HepG2 (cell line): Measurements from ENCODE around the gene YY1. TPM values are rescaled to one million over a fixed set of nuclear protein-coding genes. Genes with fewer than 3 reads are reported as not detected.

Experiments used
- ATAC-seq: fragments of 200-7000 bp; cut with Tn5 transposase; 3 replicates; pipeline ENCODE4 v1.9.1; 2020; ENCODE audit warnings: mild to moderate bottlenecking, moderate library complexity
- BruUV-seq: library from RNA; stranded (reverse); fragments of 400-500 nt; replicated peaks from 2 replicates; lab custom pipeline; 2021; lab: Mats Ljungman, UMichigan
- CTCF ChIA-PET: fragments of 300-600 bp; formaldehyde crosslinking; extraction: SDS; loops from one replicate; lab custom pipeline; 2021; ENCODE audit warnings: low total read pairs, inconsistent platforms, low intra/inter-chr PET ratio; lab: Yijun Ruan, JAX
- POLR2A ChIA-PET: fragments of 350-600 bp; sonication (Branson Sonifier 250); formaldehyde crosslinking; loops from one replicate; lab custom pipeline; 2020; ENCODE audit warnings: antibody characterized with exemption, inconsistent platforms; lab: Yijun Ruan, JAX
- DNase-seq: peaks from one replicate; pipeline ENCODE4 v3.0.0-alpha.2; 2015; ENCODE audit warnings: low spot score
- FAIRE-seq: peaks from 3 replicates; lab custom pipeline; 2011; peaks lifted over from hg19 to GRCh38; lab: Jason Lieb, UNC
- H2AFZ ChIP-seq: one replicate; pipeline ENCODE4 v1.6.1; 2011; ENCODE audit warnings: low read length, inconsistent platforms
- H3K27ac ChIP-seq: fragments of 300-600 bp; 3 replicates; pipeline ENCODE4 v1.8.0; 2011; ENCODE audit warnings: mixed run types, mild to moderate bottlenecking, mixed read lengths, low read length, inconsistent platforms; ENCODE audit not compliant: insufficient read depth; ENCODE audit errors: extremely low read length
- H3K27me3 ChIP-seq, 2 experiments: fragments of 200-600 bp in 1 of 2; 2 replicates in 1 of 2; 3 replicates in 1 of 2; pipeline versions ENCODE4 v1.6.0 to v1.8.0; 2011; ENCODE audit warnings: low read length in 2 of 2, mild to moderate bottlenecking in 2 of 2, moderate library complexity in 2 of 2, inconsistent platforms in 1 of 2; ENCODE audit not compliant: insufficient read depth in 2 of 2, control insufficient read depth in 1 of 2
- H3K36me3 ChIP-seq, 2 experiments: fragments of 200-600 bp in 1 of 2; replicated peaks in 1 of 2; 2 replicates in 1 of 2; 3 replicates in 1 of 2; pipeline versions ENCODE4 v1.5.1 to v1.8.0; 2011; ENCODE audit warnings: low read length in 2 of 2, inconsistent platforms in 1 of 2; ENCODE audit not compliant: insufficient read depth in 2 of 2, control insufficient read depth in 1 of 2
- H3K4me1 ChIP-seq: 2 replicates; pipeline ENCODE4 v1.5.1; 2012; ENCODE audit warnings: low read length, inconsistent platforms; ENCODE audit not compliant: insufficient read depth
- H3K4me2 ChIP-seq: 2 replicates; pipeline ENCODE4 v1.6.0; 2011; ENCODE audit warnings: low read depth, low read length, inconsistent platforms
- H3K4me3 ChIP-seq, 3 experiments: fragments of 200-600 bp in 1 of 3; sonication (generic), shearing (Covaris generic) in 1 of 3; replicated peaks in 1 of 3; 2 replicates each; pipeline ENCODE4 v1.5.1; 2011 to 2016; ENCODE audit warnings: low read length in 3 of 3, inconsistent platforms in 2 of 3, low read depth in 2 of 3, mild to moderate bottlenecking in 2 of 3, control low read depth in 1 of 3, mixed read lengths in 1 of 3; ENCODE audit not compliant: insufficient read depth in 1 of 3
- H3K79me2 ChIP-seq: one replicate; pipeline ENCODE4 v1.6.1; 2011; ENCODE audit warnings: low read length, inconsistent platforms; ENCODE audit not compliant: insufficient read depth
- H3K9ac ChIP-seq: 2 replicates; pipeline ENCODE4 v1.6.0; 2011; ENCODE audit warnings: mild to moderate bottlenecking, low read depth, low read length, inconsistent platforms; ENCODE audit not compliant: insufficient read depth
- H3K9me3 ChIP-seq: 2 replicates; pipeline ENCODE4 v1.5.1; 2012; ENCODE audit warnings: mild to moderate bottlenecking, low read length
- H4K20me1 ChIP-seq: 2 replicates; pipeline ENCODE4 v1.6.0; 2011; ENCODE audit warnings: inconsistent platforms, mild to moderate bottlenecking, low read length, moderate library complexity; ENCODE audit not compliant: insufficient read depth
- ATAD3A ChIP-seq: sonication (generic); formaldehyde crosslinking; IDR thresholded peaks from 2 replicates; pipeline ENCODE4 v1.4.0; 2020; ENCODE audit warnings: missing genetic modification reagents
- ATF7-NPFF ChIP-seq: sonication (generic); formaldehyde crosslinking; IDR thresholded peaks from 2 replicates; pipeline ENCODE4 v1.8.1; 2023; ENCODE audit warnings: mild to moderate bottlenecking, low read depth, missing genetic modification reagents, moderate library complexity
- HNRNPLL ChIP-seq: fragments of 200-400 bp; formaldehyde crosslinking; IDR thresholded peaks from 2 replicates; pipeline ENCODE4 v1.6.1; 2017; ENCODE audit warnings: mild to moderate bottlenecking, low read depth, low read length; ENCODE audit not compliant: poor library complexity, severe bottlenecking
- POGK ChIP-seq: sonication (generic); formaldehyde crosslinking; conservative IDR thresholded peaks from 2 replicates; pipeline ENCODE4 v1.8.0; 2022; ENCODE audit warnings: mild to moderate bottlenecking, moderate library complexity, missing genetic modification reagents
- PRDM4 ChIP-seq: sonication (generic); formaldehyde crosslinking; IDR thresholded peaks from 2 replicates; pipeline ENCODE4 v1.9.0; 2021; ENCODE audit warnings: missing genetic modification reagents, borderline replicate concordance
- PTBP1 ChIP-seq: fragments of 200-400 bp; formaldehyde crosslinking; IDR thresholded peaks from 2 replicates; pipeline ENCODE4 v1.6.1; 2018; ENCODE audit warnings: low read length, low read depth; ENCODE audit not compliant: poor library complexity, severe bottlenecking
- RARG ChIP-seq: sonication (generic); formaldehyde crosslinking; IDR thresholded peaks from 2 replicates; pipeline ENCODE4 v1.4.0; 2020; ENCODE audit warnings: low read depth, mild to moderate bottlenecking, missing genetic modification reagents
- THAP8 ChIP-seq: sonication (generic); formaldehyde crosslinking; IDR thresholded peaks from 2 replicates; pipeline ENCODE4 v1.5.1; 2020; ENCODE audit warnings: missing genetic modification reagents, mild to moderate bottlenecking, borderline replicate concordance
- ZBTB3 ChIP-seq: sonication (generic); formaldehyde crosslinking; IDR thresholded peaks from 2 replicates; pipeline ENCODE4 v1.4.0; 2020; ENCODE audit warnings: low read depth, mild to moderate bottlenecking, moderate library complexity, missing genetic modification reagents, borderline replicate concordance
- ZFAT ChIP-seq: sonication (generic); formaldehyde crosslinking; conservative IDR thresholded peaks from 2 replicates; pipeline ENCODE4 v1.8.1; 2023; ENCODE audit warnings: missing genetic modification reagents, inconsistent platforms
- ZNF232 ChIP-seq: sonication (generic); formaldehyde crosslinking; IDR thresholded peaks from 2 replicates; pipeline ENCODE4 v1.4.0; 2020; ENCODE audit warnings: missing genetic modification reagents, borderline replicate concordance
- ZNF350 ChIP-seq: sonication (generic); formaldehyde crosslinking; IDR thresholded peaks from 2 replicates; pipeline ENCODE4 v1.4.0; 2020; ENCODE audit warnings: mild to moderate bottlenecking, low read depth, missing genetic modification reagents, borderline replicate concordance
- ZNF598 ChIP-seq: sonication (generic); formaldehyde crosslinking; IDR thresholded peaks from 2 replicates; pipeline ENCODE4 v1.5.1; 2020; ENCODE audit warnings: mild to moderate bottlenecking, missing genetic modification reagents, borderline replicate concordance
- WGBS: methylation state at CpG from one replicate; pipeline ENCODE4 v1.1.6; 2017; ENCODE audit warnings: low lambda C conversion rate; 5-methylcytosine and 5-hydroxymethylcytosine counted together
- in situ Hi-C: cut with HindIII; loops from 2 replicates; pipeline ENCODE4 v1.10.0; 2017; ENCODE audit warnings: low pct_unique_long_range_greater_than_20kb; ENCODE audit not compliant: extremely low pct_ligation_motif_present
- intact Hi-C: fragments of 100-400 bp; cut with micrococcal nuclease; formaldehyde crosslinking; loops from one replicate; pipeline ENCODE4 v1.10.0; 2022; ENCODE audit not compliant: unreplicated experiment
- polyA plus RNA-seq, 8 experiments: library from polyadenylated mRNA; depleted of rRNA in 3 of 8; stranded (reverse) in 7 of 8; unstranded in 1 of 8; fragments of >200 nt; fragmentation: Illumina TruSeq in 4 of 8; extraction: Trizol in 4 of 8; gene quantifications; 2 replicates each; pipeline versions ENCODE4 v1.2.1 to v1.2.3, GENCODE V29; 2011 to 2016; ENCODE audit warnings: low read depth in 4 of 8, missing spikeins in 1 of 8, mixed read lengths in 1 of 8; ENCODE audit not compliant: insufficient read depth in 1 of 8
- total RNA-seq, 5 experiments: library from RNA; depleted of rRNA; stranded (reverse); fragments of >200 nt; fragmentation: Illumina TruSeq; extraction: Trizol; gene quantifications; 2 replicates each; pipeline ENCODE4 v1.2.3, GENCODE V29; 2016; ENCODE audit warnings: low read depth in 1 of 5
- TF ChIP-seq, protein P1 (sequence below): sonication (generic); formaldehyde crosslinking; IDR thresholded peaks from 2 replicates; pipeline ENCODE4 v1.4.0; 2020; ENCODE audit warnings: missing genetic modification reagents

YY1 gene
- total and polyA plus RNA-seq, 2 of the 13 experiments (the other 11 are each of a cell fraction or from before 2014, with no cell fraction given) = 29.4 to 68.1 TPM

DNA sequence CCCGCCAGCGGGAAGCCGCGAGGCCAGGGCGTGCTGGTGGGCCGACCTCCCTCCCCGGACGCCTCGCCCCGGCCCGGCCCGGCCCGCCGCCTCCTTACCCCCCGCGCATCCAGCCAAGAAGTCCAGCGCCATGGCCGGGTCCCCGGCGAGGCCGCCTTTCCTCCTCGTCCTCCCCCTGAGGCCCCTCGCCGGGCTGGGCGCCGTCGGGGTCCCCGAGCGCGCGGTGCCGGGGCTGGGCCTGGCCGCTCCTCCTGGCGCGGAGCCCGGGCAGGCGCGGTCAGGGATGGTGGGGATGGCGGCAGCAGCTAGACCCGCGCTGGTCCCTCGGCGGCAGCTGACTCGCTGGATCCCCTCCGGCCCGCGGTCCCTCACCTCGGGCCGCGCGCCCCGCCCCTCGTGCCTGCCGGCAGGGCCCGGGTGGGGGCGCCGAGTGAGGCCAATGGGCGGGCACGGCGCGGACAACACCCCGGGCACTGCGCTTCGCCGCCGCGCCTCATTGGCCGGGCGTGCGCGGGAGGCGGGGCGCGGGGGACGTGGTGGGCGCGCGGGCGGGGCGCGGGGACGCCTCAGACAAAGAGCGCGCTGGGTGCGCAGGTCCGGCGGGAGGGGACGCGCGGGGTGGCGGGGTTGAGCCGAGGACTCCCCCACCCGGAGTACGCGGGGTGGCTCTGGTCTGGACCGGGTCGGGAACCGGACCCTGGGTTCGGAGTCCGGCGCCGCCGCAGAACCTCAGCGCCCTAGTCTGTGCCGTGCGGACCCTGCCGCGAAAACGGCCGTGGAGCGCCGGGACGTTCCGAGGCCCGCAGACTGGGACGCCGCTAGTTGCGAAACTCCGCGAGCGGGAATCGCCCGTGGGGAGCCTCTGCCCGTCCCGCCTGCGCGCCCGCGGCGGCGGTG, 67.4 kb downstream of the YY1 start, which contains the start of gene SLC25A29:
TSS of gene SLC25A29 (minus strand) at position 344 of the 897 bp plus-strand sequence. CDS start at position 132, 212 bp downstream.
- no peak within 1 kb of the TSS for H2AFZ ChIP-seq
- H3K4me2 ChIP-seq = peak within 1 kb of the TSS; percentile 83
- peaks cover 49% of the 10 kb centered on the region for H3K4me1 ChIP-seq
- TSS peak; percentile 53 for BruUV-seq
- H3K4me3 ChIP-seq = peak within 1 kb of the TSS; percentile 73 to 87 (median 81)
- H3K9ac ChIP-seq = peak within 1 kb of the TSS; percentile 78
- no peaks in the 10 kb centered on the region; the same call in 1 of the 2 replicates for H4K20me1 ChIP-seq
- no peak for FAIRE-seq
- H3K9me3 ChIP-seq = no peaks in the 10 kb centered on the region
- peak; percentile 70 for DNase-seq
- ChIA-PET CTCF (interaction anchor here (0.9 kb wide), 1 partner anchor 11 kb away, joined by 3 read pairs; no protein-coding TSS in a partner anchor), POLR2A (interaction anchor here (0.7 to 2.6 kb wide), 3 partner anchors 16 to 69 kb away, joined by 3 to 7 read pairs (median 3); a partner anchor contains a TSS)
- intact Hi-C loops = loop anchor here (2.0 kb wide), 1 partner anchor 16 kb away; the partner anchor contains the start of gene SLC25A47
- H3K79me2 ChIP-seq = no peaks in the 10 kb centered on the region
- 1% methylated on average over 16 of the region's 131 CpGs for WGBS
- ATAC-seq = peak; percentile 79
- in situ Hi-C loops = loop anchor here (5.0 kb wide), 1 partner anchor 71 kb away; the partner anchor contains the start of gene WDR25
- peak within 1 kb of the TSS; percentile 54 for H3K27ac ChIP-seq
- H3K27me3 ChIP-seq = peaks cover 0 to 6% of the 10 kb centered on the region in 2 experiments; a peak in 4 of 5 replicates
- H3K36me3 ChIP-seq = no peaks in the 10 kb centered on the region
- TF ChIP-seq POGK (CRISPR knock-in tag) = 0 out of 2 replicates have a peak, but pooled peaks have one; percentile 4
- TF ChIP-seq ATF7-NPFF (CRISPR knock-in tag) = no peak; the same call in none of the 2 replicates
- TF ChIP-seq HNRNPLL = no peak
- no peak for TF ChIP-seq RARG (CRISPR knock-in tag)
- no peak for TF ChIP-seq ZNF598
- no peak for TF ChIP-seq PTBP1
- TF ChIP-seq, protein P1, sequence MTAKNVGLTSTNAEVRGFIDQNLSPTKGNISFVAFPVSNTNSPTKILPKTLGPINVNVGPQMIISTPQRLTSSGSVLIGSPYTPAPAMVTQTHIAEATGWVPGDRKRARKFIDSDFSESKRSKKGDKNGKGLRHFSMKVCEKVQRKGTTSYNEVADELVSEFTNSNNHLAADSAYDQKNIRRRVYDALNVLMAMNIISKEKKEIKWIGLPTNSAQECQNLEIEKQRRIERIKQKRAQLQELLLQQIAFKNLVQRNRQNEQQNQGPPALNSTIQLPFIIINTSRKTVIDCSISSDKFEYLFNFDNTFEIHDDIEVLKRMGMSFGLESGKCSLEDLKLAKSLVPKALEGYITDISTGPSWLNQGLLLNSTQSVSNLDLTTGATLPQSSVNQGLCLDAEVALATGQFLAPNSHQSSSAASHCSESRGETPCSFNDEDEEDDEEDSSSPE (CRISPR knock-in tag) = peak; percentile 43; the same call in 1 of the 2 replicates
- TF ChIP-seq ZFAT (CRISPR knock-in tag) = no peak
- no peak for TF ChIP-seq ATAD3A (CRISPR knock-in tag)
- peak; percentile 46; the same call in 1 of the 2 replicates for TF ChIP-seq ZNF232 (CRISPR knock-in tag)
- no peak for TF ChIP-seq THAP8 (CRISPR knock-in tag)
- TF ChIP-seq ZBTB3 (CRISPR knock-in tag) = no peak
- no peak for TF ChIP-seq PRDM4 (CRISPR knock-in tag)
- TF ChIP-seq ZNF350 (CRISPR knock-in tag) = no peak
